Placental pericyte (primary cell): Measurements from ENCODE around the gene CEPT1. TPM values are rescaled to one million over a fixed set of nuclear protein-coding genes. Genes with fewer than 3 reads are reported as not detected.

Experiments
- small RNA-seq: library from RNA; depleted of rRNA; stranded (forward); fragments of <200 nt; gene quantifications from one replicate; pipeline ENCODE3, GENCODE V24; 2012; ENCODE audit warnings: low replicate concordance
- total RNA-seq: library from RNA; depleted of rRNA; stranded (reverse); fragments of >200 nt; gene quantifications from 2 replicates; pipeline ENCODE4 v1.2.3, GENCODE V29; 2012

The CEPT1 gene
- total RNA-seq: 24.7 and 33.6 TPM in 2 replicates

GRCh38 chr1:111139956-111140679 lies at the start of gene CEPT1, which contains the start of gene DRAM2:
TSS of gene CEPT1 (plus strand) at chr1:111140223. CDS start at chr1:111147715, 7,492 bp downstream.
TSS of gene DRAM2 (minus strand) at chr1:111140093. CDS start at chr1:111131554, 8,539 bp downstream.

GRCh38 chr1:111199881-111200801 lies 60.1 kb downstream of the CEPT1 start, which contains the start of gene DENND2D:
TSS of gene DENND2D (minus strand) at chr1:111200646. CDS start at chr1:111200459, 187 bp downstream.

GRCh38 chr1:111227434-111227833 lies 87.4 kb downstream of the CEPT1 start, which contains the start of gene CHI3L2:
TSS of gene CHI3L2 (plus strand) at chr1:111227713. CDS start at chr1:111227730, 17 bp downstream.

Small RNAs within 50 kb of the gene (small RNA-seq; reads per million reads assigned to genes)
- not detected for gene AL355816.1

Other genes with a start within 250 kb of the CEPT1 start
- 14.0 and 17.9 TPM in 2 replicates for gene LRIF1, start 176.3 kb upstream of the CEPT1 start, total RNA-seq
- 54.0 and 60.8 TPM in 2 replicates for gene DRAM2, start 130 bp upstream of the CEPT1 start, total RNA-seq
- 1.7 and 5.3 TPM in 2 replicates for gene DENND2D, start 60.4 kb downstream of the CEPT1 start, total RNA-seq
- not detected in 2 replicates for gene CHI3L2, start 87.5 kb downstream of the CEPT1 start, total RNA-seq
- not detected in 2 replicates for gene CHIA, start 150.6 kb downstream of the CEPT1 start, total RNA-seq